ENCODE measurements around the gene CAPN5. TPM values are rescaled to one million over a fixed set of nuclear protein-coding genes. Genes with fewer than 3 reads are reported as not detected.

Gene CAPN5
- total and polyA plus RNA-seq, 4 donors, result 6.5 to 25.8 (median 18.2) TPM

GRCh38 chr11:77137421-77137820 is 70.7 kb downstream of the CAPN5 start:
- Histone ChIP-seq H3K4me1 (ENCODE audit: control insufficient read depth in 4 of 4, insufficient read depth in 4 of 4, low read length in 3 of 4) (peaks cover 2 to 15% (median 10%) of the 10 kb centered on the region in 4 donors), H3K9me3 (ENCODE audit: control insufficient read depth in 4 of 4, low read length in 3 of 4) (no peaks in the 10 kb centered on the region), H3K4me3 (ENCODE audit: low read depth in 1 of 3, low read length in 3 of 3) (no peak overlapping the region), H3K9ac (ENCODE audit: low read depth in 1 of 2, low read length in 2 of 2) (no peak overlapping the region), H3K36me3 (ENCODE audit: control insufficient read depth in 4 of 4, insufficient read depth in 3 of 4, low read depth in 1 of 4, low read length in 3 of 4) (no peaks in the 10 kb centered on the region), H3K27me3 (ENCODE audit: control insufficient read depth in 4 of 4, insufficient read depth in 4 of 4, low read length in 3 of 4) (no peaks in the 10 kb centered on the region), H3K27ac (ENCODE audit: low read depth in 1 of 2, low read length in 2 of 2) (no peak overlapping the region)
- no peak for DNase-seq (ENCODE audit: low spot score)
- WGBS, result 81% methylated on average over 11 of the region's 11 CpGs
- no peak for TF ChIP-seq SP1 (IDR thresholded peaks at IDR 0.05)
- no peak for TF ChIP-seq TAF1 (conservative IDR thresholded peaks at IDR 0.05)
- TF ChIP-seq, protein P1, sequence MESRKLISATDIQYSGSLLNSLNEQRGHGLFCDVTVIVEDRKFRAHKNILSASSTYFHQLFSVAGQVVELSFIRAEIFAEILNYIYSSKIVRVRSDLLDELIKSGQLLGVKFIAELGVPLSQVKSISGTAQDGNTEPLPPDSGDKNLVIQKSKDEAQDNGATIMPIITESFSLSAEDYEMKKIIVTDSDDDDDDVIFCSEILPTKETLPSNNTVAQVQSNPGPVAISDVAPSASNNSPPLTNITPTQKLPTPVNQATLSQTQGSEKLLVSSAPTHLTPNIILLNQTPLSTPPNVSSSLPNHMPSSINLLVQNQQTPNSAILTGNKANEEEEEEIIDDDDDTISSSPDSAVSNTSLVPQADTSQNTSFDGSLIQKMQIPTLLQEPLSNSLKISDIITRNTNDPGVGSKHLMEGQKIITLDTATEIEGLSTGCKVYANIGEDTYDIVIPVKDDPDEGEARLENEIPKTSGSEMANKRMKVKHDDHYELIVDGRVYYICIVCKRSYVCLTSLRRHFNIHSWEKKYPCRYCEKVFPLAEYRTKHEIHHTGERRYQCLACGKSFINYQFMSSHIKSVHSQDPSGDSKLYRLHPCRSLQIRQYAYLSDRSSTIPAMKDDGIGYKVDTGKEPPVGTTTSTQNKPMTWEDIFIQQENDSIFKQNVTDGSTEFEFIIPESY (IDR thresholded peaks at IDR 0.05), result no peak
- TF ChIP-seq, protein P2, sequence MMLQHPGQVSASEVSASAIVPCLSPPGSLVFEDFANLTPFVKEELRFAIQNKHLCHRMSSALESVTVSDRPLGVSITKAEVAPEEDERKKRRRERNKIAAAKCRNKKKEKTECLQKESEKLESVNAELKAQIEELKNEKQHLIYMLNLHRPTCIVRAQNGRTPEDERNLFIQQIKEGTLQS (IDR thresholded peaks at IDR 0.05), result no peak
- TF ChIP-seq HNF4A (conservative IDR thresholded peaks at IDR 0.05), result no peak
- TF ChIP-seq RXRA (IDR thresholded peaks at IDR 0.05), result no peak
- TF ChIP-seq JUND (IDR thresholded peaks at IDR 0.05), result no peak
- TF ChIP-seq GABPA (IDR thresholded peaks at IDR 0.05 in 1 of 2, conservative IDR thresholded peaks at IDR 0.05 in 1 of 2), result no peak
- TF ChIP-seq NR2F2 (IDR thresholded peaks at IDR 0.05), result no peak
- TF ChIP-seq RAD21 (IDR thresholded peaks at IDR 0.05), result no peak
- TF ChIP-seq, protein P3, sequence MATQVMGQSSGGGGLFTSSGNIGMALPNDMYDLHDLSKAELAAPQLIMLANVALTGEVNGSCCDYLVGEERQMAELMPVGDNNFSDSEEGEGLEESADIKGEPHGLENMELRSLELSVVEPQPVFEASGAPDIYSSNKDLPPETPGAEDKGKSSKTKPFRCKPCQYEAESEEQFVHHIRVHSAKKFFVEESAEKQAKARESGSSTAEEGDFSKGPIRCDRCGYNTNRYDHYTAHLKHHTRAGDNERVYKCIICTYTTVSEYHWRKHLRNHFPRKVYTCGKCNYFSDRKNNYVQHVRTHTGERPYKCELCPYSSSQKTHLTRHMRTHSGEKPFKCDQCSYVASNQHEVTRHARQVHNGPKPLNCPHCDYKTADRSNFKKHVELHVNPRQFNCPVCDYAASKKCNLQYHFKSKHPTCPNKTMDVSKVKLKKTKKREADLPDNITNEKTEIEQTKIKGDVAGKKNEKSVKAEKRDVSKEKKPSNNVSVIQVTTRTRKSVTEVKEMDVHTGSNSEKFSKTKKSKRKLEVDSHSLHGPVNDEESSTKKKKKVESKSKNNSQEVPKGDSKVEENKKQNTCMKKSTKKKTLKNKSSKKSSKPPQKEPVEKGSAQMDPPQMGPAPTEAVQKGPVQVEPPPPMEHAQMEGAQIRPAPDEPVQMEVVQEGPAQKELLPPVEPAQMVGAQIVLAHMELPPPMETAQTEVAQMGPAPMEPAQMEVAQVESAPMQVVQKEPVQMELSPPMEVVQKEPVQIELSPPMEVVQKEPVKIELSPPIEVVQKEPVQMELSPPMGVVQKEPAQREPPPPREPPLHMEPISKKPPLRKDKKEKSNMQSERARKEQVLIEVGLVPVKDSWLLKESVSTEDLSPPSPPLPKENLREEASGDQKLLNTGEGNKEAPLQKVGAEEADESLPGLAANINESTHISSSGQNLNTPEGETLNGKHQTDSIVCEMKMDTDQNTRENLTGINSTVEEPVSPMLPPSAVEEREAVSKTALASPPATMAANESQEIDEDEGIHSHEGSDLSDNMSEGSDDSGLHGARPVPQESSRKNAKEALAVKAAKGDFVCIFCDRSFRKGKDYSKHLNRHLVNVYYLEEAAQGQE (IDR thresholded peaks at IDR 0.05), result no peak
- no peak for TF ChIP-seq EGR1 (IDR thresholded peaks at IDR 0.05; ENCODE audit: low read depth in 2 of 2)
- TF ChIP-seq CTCF (IDR thresholded peaks at IDR 0.05; ENCODE audit: low read depth, low read length, missing input control), result no peak
- TF ChIP-seq MAX (IDR thresholded peaks at IDR 0.05), result no peak
- TF ChIP-seq YY1 (IDR thresholded peaks at IDR 0.05), result no peak
- TF ChIP-seq FOXA1 (IDR thresholded peaks at IDR 0.05), result no peak
- no peak for TF ChIP-seq HNF4G (IDR thresholded peaks at IDR 0.05)

Data from liver (tissue), 9 donors.